ENCODE data around the gene GABARAP.

Gene GABARAP

DNA sequence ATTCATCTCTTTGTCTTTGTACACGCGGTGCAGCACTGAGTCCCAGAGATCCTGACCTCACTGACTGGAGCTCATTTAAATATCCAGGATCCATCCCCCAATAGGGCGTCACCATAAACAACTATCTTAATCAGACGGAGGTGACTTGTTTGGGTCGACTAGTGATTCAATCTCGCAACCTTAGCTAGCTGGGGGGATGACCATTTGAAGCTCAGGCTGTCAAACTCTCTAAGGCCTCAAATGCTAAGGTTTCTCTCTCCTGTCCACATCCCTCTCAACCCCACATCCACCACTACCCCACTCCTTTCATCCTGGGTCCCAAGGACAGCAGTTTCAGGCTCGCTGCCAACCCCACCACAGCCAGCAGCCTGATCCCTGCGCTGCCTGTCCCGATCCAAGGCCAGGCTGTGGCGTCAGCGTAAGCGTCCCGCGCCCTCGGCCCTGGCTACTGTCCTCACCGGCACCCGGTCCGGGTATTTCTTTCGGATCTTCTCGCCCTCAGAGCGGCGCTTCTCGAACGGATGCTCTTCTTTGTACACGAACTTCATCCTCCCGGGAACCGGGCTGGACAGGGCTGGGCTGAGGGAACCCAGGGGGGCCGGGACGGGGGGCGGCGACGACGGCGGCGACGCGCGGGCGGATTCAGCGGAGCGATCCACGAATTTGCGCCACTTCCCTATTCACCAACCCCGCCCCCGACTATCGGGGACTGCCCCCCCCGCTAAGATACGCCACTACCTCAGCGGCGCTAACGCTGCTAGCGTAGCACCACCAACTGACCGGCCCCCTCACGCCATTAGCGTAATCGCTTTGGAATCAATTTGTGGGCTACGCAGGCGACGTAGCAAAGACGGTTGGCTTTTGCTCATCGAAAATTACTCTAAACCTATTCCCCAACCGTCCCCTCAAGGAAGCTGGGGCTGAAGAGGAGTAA lies at the start of gene GABARAP:
Gene GABARAP (minus strand): TSS at position 667 of the 934 bp plus-strand sequence. CDS start 119 bp downstream, at position 548.
- DNase-seq, result peak; percentile 97

DNA sequence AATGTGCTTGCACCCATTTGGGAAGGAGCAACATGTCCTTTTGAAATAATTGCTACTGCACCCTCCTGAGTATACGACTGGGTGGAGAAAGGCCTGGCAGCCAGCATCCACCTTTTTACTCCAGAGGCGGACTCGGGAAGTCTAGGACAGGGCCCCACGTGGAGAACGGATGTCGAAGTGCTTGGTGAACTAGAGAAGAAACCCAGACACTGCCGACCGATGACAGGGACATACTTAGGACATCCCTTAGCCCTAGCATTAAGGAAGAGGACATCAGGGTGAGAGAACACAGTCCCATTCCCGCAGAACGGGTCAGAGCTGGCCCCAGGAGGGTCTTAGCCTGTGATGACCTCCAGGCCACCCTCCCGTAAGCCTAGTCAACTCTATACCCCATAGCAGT lies 48.4 kb upstream of the GABARAP start:
- DNase-seq, result no peak

DNA sequence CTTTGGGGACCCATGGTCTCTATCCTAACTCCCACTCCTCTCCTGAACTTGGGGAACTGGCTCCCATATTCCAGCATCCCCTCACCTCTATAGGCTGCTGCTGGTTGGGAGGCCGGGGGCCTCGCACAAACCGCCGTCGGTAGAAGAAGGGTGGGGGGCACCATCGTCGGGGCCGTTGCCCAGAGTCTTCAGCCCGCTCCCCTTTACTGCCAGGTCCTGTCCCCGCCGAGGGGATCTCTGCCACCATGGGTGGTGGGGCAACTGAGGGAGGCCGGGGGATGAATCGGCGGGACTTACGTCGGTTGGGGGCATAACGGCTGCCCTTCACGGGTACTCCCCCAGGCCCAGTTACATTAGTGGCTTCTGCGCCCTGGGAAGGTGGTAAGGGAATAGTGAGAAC lies 47.9 kb upstream of the GABARAP start:
- no peak for DNase-seq

DNA sequence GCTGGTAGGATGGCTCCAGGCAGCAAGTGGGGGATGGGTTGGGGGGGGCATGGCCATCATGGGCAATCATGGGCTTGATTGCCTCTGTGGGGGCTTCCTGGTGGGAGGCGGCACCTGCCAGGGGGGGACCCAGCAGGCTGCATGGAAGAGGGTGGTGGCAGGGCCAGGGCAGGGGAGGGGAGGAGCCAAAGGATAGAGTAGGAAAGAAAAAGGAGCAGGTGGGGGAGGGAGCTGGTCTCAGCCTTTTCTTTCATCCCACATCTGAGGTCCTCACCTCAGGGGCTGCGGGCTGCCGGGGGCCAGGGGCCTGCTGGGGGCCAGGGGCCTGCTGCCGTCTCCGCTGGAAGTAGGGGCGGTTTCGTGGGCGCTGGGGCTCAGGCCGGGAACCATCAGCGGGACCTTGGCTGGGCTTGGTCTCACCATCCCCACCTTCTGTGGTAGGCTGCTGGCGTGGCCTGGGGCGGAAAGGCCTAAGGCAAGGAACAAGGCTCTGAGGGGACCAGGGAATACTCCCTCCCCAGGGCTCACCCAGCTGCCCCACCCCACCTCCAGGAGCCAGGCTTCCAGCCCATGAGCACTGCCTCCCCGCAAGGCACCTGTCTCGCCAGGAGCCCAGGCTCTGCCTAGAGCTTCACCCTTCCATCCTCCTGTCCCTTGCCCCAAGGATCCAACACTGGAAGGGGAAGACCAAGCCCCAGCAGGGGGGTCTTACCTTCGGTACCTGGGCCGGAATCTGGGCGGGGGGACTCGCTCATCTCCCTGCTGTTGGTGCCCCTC lies 47.2 kb upstream of the GABARAP start:
- no peak for DNase-seq

DNA sequence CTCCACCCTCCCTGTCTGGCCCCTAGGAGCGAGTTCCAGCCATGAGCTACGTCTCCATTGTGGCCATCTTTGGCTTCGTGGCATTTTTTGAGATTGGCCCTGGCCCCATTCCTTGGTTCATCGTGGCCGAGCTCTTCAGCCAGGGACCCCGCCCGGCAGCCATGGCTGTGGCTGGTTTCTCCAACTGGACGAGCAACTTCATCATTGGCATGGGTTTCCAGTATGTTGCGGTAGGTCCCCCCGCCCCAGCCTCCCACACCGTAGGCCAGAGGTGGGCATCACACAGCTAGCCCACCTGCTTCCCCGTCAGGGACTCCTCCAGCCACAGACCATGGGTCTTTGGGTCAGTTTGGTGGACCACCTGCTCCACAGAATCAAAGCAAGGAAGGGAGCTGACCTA lies 43.4 kb upstream of the GABARAP start:
- no peak for DNase-seq

DNA sequence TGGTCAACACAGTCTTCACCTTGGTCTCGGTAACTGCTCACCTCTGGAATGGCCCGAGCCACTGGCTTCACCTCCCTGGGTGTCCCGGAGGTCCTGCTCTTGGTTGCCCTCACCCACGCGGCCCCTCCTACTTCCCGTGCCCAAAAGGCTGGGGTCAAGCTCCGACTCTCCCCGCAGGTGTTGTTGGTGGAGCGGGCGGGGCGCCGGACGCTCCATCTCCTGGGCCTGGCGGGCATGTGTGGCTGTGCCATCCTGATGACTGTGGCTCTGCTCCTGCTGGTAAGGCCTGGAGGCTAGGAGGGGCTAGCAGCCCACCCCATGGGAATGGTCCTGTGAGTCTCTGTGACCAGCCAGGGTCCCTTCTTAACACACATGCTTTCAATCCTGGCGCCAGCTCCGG lies 42.7 kb upstream of the GABARAP start:
- DNase-seq, result no peak

DNA sequence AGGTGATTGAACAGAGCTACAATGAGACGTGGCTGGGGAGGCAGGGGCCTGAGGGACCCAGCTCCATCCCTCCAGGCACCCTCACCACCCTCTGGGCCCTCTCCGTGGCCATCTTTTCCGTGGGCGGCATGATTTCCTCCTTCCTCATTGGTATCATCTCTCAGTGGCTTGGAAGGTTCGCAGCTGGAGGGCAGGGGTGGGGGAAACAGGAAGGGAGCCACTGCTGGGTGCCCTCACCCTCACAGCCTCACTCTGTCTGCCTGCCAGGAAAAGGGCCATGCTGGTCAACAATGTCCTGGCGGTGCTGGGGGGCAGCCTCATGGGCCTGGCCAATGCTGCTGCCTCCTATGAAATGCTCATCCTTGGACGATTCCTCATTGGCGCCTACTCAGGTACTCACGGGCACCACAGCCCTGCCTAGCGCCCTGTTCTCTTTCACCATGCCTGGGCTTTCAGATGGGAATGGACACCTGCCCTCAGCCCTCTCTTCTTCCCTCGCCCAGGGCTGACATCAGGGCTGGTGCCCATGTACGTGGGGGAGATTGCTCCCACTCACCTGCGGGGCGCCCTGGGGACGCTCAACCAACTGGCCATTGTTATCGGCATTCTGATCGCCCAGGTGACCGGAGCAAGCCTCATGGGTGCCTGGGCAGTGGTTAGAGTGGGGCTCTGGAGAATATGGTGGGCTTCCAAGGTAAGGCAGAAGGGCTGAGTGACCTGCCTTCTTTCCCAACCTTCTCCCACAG lies 41.4 kb upstream of the GABARAP start:
- DNase-seq, result no peak

DNA sequence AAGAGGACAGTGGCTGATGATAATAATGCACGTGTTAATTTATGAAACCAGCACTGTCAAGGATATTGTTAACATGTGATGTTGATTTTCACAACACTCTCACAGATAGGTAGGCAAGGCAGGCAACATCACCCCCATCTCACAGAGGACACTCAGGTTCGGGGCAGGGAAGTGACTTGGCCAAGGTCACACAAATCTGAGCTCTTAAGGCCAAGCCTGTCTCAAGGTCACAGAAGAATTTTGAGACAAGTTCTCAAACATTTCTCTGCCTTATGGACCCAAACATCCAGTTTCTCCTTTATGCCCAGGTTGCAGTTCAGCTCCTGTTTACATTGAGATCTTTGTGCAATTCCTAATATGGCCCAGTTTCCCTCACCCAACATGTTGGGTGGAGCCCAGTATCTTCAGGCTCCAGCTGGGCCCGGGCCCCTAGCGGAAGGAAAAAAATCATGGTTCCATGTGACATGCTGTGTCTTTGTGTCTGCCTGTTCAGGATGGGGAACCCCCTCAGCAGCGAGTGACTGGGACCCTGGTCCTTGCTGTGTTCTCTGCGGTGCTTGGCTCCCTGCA lies 40.6 kb upstream of the GABARAP start:
- DNase-seq, result no peak

DNA sequence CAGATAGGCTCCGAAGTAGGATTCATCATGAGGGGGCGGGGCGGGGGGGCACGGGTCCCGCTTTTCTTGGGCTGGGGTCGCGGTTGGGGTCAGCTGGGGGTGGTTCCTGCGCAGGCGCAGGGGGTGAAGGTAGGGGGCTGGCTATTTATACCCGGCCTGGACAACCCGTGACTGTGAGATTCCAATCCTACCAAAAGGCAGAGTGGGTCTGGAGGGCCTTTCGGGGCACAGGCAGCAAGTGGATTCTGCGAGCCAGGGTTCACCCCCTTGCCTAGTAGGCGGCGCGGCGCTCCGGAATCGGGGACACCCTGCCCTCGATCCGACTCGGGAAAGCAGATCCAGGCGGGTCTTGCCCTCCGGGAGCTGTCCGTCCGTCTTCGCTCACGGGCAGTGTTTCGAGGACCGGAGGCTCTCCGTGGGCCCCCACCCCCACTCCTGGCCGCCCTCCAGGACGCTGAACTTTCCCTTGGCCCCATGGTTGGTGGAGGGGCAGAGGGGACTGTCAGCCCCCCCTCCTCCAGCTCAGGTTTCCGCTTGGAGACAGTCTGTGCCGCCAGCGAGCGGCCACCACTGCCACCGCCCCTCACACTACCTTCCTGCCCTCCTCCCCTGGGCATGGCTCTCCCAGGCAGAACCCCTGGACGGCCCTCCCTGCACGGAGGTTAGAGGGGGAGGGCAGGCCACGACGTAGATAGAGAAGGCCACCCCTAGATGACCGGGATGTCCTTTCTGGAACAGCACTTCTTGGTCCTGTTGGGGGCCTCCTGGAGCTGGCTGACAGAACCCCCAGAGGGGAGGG lies 39.9 kb upstream of the GABARAP start:
- peak; percentile 61 for DNase-seq

DNA sequence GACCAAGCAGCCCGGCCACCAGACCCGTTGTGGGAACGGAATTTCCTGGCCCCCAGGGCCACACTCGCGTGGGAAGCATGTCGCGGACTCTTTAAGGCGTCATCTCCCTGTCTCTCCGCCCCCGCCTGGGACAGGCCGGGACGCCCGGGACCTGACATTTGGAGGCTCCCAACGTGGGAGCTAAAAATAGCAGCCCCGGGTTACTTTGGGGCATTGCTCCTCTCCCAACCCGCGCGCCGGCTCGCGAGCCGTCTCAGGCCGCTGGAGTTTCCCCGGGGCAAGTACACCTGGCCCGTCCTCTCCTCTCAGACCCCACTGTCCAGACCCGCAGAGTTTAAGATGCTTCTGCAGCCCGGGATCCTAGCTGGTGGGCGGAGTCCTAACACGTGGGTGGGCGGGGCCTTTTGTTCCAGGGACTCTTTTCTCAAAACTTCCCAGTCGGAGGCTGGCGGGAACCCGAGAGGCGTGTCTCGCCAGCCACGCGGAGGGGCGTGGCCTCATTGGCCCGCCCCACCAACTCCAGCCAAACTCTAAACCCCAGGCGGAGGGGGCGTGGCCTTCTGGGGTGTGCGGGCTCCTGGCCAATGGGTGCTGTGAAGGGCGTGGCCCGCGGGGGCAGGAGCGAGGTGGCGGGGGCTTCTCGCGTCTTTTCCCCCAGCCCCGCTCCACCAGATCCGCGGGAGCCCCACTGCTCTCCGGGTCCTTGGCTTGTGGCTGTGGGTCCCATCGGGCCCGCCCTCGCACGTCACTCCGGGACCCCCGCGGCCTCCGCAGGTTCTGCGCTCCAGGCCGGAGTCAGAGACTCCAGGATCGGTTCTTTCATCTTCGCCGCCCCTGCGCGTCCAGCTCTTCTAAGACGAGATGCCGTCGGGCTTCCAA lies 39.1 kb upstream of the GABARAP start, which contains the start of gene SLC2A4:
Gene SLC2A4 (plus strand): TSS at position 645 of the 879 bp plus-strand sequence. CDS start 217 bp downstream, at position 862.
- DNase-seq, result peak; percentile 93

DNA sequence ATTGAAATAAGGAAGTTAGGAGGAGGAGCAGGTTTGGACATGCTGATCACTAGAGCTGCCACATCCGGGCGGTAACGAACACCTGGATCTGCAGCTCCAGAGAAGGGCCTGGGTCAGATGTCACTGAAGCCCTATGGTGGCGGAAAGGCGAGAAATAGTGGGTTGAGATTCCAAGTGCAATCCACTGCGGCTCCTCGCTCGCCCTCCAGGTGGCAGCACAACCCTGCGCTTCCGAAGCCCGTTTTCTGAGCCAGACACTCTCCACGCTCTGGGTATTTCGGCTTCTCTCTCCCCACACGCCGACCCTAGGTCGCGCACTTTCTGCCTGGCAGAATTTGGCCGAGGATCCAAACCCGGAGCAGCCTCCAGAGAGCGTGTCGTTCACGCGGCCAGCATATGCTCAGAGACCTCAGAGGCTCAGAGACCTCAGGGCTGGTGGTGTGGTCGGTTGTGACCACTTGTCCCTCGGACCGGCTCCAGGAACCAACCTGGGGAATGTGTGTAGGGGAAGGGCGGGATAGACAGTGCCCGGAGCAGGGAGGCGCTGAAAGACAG lies 38.3 kb upstream of the GABARAP start:
- peak; percentile 85 for DNase-seq

DNA sequence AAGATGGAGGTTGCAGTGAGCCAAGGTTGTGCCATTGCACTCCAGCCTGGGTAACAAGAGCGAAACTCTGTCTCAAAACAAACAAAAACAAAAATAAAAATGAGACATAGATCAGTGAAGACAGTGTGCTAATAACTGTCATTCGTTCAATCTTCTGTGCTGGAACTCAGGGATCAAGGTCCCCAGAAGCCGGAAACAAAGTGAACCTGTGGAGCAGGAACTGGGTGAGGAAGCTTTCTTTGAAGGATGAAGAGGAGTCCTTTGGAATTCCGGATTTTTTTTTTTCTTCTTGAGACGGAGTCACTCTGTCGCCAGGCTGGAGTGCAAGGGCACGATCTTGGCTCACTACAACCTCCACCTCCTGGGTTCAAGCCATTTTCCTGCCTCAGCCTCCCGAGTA lies 37.2 kb upstream of the GABARAP start:
- DNase-seq, result no peak

DNA sequence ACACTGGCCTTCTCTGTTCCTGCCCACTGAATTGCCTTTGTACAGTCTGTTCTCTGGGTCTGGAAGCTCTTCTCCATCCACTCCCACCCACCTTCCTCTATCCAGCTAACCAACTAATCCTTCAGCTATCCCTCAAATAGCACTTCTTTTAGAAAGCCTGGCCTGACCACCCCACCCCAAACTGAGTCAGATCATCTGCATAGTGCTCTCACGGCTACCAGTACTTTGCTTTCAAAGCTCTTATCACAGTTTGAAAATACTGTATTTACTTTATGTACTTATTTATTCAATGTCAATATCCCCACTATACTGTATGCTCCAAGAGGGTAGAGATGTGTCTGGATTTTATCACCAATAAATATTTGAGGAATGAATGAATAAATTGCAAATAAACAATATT lies 24.5 kb upstream of the GABARAP start:
- DNase-seq, result no peak

DNA sequence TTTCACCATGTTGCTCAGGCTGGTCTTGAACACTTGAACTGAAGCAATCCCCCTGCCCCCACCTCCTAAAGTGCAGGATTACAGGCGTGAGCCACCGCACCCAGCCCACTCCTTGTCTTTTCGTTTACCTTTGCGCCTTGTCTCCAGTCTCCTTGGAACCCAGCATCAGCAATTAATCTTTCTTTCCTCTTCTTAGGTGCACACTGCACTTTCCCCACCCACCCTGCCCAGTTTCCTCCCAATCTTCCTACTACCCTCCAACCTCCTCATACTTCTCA lies 21.5 kb upstream of the GABARAP start:
- no peak for DNase-seq

DNA sequence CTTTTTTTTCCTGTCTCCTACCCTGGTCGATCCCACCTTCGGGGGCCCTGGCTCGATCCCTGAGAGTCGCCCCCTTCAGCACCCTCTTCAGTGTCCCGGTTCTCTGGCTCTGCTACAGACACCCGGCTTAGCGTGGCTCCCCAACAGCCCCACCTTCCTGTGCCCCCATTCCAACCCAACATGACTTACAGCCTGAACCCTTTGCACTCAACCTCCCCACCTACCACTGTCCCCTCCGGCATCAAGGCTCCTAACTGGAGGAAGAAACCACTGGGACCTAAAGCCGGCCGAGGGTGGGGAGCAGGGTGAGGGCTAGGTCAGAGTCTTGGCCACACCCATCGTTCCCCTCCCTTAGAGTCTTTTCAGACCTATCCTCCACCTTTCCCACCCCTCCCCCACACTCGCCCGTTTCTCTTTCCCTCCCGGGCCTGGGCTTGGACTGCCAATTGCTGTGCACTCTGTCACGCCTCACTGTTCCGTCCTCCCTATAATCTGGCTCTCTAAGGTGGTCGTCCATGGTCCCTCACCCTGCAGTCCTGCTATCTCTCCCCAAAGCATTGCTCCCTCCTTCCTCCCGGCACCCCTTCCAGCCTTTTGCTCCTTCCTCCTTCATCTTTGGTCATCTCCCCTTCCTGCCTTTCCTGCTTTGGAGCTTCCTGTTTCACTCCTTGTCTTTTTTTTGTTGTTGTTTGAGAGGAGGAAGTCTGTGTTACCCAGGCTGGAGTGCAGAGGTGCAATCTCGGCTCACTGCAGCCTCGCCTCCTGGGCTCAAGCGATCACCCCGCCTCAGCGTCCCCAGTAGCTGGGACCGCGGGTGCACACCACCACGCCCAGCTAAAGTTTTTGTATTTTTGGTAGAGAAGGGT lies 20.9 kb upstream of the GABARAP start:
- DNase-seq, result no peak

DNA sequence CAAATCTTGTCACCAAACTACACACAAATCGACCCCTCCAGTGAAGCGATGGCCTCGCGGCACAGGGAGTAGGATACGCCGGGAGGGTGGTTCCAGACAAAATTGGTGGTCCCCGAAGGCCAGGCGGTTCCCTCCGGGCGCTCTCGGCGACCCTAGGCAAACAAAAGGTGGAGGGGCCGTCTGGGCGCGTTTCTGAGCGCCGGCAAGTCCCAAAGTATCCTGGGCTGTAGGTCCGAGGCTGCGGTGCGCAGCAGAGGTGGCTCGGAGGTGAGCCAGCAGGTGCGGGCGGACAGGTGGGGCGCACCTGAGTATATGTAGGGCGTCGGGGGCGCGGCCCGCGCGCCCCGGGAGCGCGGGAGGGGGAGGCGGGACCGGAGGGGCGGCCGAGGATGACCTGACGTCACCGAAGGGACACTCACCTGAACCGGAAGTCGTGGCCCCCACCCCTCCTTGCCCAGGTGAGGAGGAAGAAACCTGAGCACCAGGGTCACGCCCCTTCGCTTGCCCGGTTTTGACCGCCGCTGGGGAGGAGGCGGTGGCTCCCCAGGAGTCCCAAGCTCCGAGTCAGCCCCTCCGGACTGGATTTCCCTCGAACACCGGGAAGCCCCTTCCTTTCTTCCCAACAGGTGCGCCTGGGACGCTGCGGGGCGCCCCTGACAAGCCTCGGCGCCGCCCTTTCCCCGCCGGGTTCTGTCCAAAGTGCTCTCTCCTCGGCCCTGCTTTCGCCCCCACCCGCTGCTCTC lies 20.1 kb upstream of the GABARAP start, which contains the start of gene CLDN7:
Gene CLDN7 (minus strand): TSS at position 287 of the 743 bp plus-strand sequence. CDS start 435 bp downstream, outside the sequence.
- no peak for DNase-seq

DNA sequence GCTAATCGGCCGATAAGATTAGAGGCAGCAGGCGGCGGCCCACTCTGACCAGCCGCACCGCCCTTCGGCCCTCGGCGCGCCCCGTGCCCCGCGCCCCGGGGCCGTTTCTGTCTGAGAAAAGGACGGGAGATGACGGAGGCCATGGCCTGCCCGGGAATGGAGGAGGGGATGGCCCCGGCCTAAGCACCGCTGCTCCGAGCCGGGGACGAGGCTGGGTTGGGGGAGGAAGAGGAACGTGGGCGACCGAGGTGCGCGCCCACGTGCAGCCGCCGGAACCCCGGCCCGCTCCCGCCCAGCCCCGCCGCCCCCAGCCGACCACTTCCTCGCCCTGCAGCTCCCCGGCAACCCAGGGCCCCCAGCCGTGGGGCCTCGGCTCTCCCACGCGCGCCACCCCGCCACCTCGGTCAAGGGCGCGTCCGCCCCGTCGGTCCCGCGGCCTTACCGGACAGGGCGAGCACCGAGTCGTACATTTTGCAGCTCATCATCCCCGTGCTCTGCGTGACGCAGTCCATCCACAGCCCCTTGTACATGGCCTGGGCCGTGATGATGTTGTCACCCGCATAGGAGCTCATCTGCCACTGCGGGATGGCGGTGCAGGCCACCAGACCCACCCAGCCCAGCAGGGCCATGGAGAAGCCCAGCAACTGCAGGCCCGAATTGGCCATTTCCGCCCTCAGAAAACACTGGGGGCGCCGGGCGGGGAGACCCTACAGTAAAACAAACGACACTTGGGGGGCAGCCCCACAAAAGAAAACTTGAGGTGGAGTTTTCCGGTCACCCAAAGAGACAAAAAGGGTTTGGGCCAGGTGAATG lies 19.3 kb upstream of the GABARAP start:
- no peak for DNase-seq

Measured in right hindlimb (tissue), 1 donor.